HG03064 (cell line): ENCODE results near the gene OSTM1.

Source experiments
- ATAC-seq: cut with Tn5 transposase; IDR thresholded peaks from one replicate; pipeline ENCODE4 v1.9.1; 2021; ENCODE audit warnings: low read depth; ENCODE audit not compliant: unreplicated experiment

The OSTM1 gene, protein sequence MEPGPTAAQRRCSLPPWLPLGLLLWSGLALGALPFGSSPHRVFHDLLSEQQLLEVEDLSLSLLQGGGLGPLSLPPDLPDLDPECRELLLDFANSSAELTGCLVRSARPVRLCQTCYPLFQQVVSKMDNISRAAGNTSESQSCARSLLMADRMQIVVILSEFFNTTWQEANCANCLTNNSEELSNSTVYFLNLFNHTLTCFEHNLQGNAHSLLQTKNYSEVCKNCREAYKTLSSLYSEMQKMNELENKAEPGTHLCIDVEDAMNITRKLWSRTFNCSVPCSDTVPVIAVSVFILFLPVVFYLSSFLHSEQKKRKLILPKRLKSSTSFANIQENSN

DNA sequence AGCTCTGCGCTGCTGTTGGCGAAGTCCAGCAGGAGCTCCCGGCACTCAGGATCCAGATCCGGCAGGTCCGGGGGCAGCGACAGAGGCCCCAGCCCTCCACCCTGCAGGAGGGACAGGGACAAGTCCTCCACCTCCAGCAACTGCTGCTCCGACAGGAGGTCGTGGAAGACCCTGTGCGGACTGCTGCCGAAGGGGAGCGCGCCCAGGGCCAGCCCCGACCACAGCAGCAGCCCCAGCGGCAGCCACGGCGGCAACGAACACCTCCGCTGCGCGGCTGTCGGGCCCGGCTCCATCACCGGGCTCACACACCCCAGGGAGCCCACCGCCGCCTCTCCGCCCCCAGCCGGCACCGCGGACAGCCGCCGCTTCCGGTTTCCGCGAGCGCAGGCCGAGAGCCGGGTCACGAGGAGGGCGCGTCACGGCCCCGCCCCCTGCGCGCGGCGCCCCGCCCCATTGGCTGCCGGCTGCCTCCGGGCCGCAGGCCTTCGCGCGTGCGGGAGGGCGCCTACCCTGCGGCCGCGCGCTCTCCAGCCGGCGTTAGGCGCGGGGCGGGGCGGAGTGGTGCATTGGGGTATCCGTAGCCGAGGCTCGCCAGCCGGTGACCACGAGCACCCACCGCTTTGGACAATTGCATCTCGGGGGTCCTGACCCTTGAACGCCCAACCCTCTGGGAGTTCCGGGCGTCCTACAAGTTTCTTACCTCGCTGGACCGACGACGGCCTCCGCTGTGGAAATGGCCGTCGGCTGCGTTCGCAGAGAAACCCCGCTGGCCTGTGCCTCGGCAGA is at the start of gene OSTM1:
OSTM1 (minus strand) TSS at position 383 of the 786 bp plus-strand sequence; CDS start at position 293, 90 bp downstream.
- peak; percentile 94 for ATAC-seq

DNA sequence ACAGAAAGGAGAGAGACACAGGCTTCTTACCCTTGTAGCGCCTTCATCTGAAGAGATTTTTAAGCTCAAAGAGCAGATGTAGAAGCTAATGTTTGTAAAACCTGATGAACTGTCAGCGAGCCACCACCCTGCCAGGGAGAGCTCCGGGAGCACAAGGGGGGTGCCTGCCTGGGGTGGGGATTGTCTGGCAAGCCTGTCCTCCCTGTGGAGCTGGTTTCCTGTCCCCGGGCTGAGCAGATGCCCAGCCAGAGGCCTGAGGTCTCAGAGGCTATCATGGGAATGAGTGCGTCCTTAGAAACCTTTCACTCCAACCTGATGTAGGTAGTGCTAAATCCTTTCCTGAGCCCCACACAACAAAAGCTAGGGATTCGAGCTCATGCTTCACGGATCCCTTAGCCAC is 49.4 kb upstream of the OSTM1 start:
- ATAC-seq = no peak

DNA sequence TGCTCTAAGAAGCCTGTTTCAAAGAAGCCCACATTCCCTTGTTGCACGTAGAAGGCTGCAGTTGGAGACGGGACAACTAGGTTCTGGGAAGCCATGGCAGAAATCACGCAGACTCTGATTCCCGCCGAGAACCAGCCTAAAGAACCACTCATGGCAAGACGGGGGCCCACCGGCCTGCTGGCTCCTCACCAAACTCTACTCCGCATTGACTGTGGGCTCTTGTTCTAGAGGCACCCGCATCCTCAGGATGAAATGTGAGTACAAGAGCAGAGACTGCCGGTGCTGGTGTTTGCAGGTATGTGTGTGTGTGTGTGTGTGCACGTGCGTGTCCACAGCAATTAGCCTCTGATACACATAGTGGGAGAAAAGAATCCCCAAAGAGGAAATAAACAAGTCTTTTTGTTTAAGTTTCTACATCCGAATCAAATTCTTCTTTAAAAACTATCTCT is 49.0 kb upstream of the OSTM1 start:
- ATAC-seq = no peak

DNA sequence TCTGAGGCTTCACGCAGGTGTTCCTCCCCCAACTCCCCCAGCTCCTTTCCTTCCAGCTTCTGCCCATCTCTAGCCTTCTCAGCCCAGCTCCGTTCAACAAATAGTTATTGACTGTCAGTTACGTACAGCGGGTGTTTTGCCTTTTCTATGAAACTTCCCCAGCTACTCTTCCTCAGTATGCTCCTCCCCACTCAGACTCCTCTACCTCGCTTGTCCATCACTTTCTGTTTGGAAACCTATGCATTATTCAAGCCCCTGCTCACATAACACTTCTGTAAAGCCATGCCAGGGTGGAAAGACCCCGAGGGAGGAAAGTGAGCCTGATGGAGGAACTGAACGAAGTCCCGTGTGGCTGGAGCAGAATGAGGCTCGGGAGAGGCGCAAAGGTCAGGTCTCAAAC is 47.1 kb upstream of the OSTM1 start:
- ATAC-seq = no peak

- no peak for ATAC-seq
Observed at GRCh38 chr6:108120311-108120710, 45.8 kb upstream of the OSTM1 start.

DNA sequence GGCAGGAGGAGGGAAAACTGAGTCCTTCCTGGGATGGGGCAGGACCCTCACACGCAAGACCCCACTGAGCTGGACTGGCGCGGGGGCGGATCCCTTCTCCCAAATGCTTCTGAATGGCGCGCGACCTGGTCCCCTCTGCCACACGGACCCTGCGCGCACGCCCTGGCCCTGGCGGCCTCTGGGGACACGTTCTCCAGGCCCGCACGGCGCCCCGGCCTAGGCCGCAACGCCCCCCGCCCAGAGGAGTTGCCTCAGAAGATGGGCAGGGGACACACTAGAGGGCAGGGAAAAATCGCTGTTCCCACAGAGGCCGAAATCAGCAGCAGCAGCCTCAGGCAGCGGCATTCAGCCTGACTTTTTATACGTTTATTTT is 45.2 kb upstream of the OSTM1 start:
- ATAC-seq = no peak

DNA sequence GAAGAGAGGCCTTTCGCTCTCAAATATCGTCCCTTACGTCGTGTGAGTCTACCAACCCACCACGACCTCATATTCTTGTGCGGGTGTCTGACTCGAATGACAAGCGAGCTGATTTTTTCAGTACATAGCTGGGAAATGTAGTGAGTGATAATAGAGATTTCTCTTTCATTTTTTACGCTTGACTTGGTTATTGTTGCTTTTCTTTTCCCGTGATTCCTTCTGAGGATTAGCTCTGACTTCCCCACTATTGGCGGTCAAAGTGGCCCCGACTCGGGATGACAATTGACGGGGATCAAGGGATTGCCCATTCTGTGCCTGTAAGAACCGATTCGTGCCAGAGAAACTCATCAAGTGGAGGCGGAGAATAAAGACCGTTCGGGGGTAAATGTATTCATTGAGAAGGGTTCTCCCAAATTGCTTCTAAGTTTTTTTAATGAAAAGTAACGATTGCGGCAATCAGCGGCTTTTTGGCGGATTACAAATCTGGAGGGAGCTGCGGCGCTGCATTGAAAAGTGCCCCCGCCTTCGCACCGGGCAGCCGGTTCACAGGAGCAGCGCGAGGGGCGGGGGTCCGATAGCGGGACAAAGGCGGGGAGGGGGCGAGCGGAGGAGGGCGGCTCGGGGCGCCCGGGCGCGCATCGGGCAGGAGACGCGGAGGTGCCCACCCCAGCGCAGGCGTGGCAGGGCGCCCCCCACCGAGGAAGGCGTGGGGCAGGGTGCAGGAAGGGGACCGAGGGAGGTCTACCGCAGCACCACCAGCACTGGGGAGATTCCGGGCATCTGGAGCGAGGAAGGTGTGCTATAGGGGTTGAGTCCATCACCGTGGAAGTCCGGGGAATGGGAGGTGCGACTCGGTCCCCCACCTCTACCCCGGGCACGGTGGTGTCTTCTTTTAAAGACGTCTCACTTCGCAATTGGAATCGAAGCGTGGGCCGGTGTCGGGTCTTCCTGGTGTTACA is 44.5 kb upstream of the OSTM1 start:
- no peak for ATAC-seq

- ATAC-seq = no peak
Observed at GRCh38 chr6:108118359-108118724, 43.8 kb upstream of the OSTM1 start.

- ATAC-seq = no peak
Observed at GRCh38 chr6:108117427-108118358, 43.2 kb upstream of the OSTM1 start.

DNA sequence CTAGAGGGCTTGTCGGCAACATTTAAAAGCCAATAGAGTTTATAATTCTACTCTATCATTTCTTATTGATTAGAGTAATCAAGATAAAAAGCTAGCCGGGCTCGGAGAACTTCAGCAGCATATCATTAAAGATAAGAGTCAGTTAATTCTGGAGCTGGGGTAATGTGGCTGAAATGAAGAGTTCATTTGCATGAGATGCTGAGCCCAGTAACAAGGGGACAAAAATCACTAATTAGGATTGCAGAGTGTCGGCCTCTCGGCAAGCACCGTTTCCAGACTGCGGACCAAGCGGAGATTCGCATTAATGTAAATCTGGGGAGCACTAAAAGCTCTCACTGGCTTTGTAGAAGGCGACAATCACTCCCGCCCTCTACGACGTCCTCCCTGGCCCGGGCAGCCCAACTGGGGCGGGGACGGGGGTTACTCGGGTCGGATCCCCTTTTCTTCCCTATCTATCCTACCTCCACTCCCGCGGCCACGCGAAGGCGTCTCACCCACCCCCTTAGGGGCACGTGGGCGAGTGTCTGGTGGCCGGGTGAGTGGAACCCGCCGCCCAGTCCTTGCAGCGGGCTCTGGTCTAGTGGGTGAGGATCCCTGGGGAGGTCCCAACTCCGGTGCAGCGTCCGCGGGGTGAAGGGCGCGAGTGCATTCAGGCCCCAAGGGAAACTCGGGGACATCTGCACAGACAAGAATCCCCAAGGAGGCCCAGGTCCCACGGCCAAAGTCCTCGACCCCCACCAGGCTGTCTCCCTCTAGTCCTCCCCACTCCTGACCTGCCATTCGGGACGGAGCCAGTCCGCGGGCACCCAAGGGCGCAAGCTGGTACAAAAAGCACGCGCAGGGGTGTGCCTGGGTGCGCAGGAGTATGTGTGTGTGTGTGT is 42.2 kb upstream of the OSTM1 start:
- no peak for ATAC-seq

- no peak for ATAC-seq
Observed at GRCh38 chr6:108115598-108116058, 41.1 kb upstream of the OSTM1 start.

GRCh38 chr6:108114841-108115597 is 40.5 kb upstream of the OSTM1 start:
- ATAC-seq = no peak

- no peak for ATAC-seq
Observed at GRCh38 chr6:108113557-108114519, 39.3 kb upstream of the OSTM1 start.

GRCh38 chr6:108108374-108108773 is 33.8 kb upstream of the OSTM1 start:
- no peak for ATAC-seq

DNA sequence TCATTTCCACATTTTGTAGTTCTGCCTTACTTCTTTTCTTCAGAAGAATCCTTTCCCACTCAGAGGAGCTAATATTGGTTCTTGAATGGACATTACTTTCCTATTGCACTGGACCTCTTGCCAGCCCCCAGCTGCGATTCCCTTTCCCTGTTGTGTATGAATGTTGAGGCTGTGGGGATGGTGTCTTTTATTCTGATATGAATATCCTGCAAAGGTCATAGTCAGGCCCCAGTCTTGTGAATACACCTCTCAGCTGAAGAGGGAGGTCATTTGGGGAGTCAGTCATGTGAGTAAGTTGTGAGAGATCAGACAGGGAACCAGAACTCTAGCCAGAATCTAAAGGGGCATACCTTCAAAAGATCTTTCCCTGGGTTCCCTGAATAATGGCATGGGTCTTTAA is 32.6 kb upstream of the OSTM1 start:
- ATAC-seq = no peak

- no peak for ATAC-seq
Observed at GRCh38 chr6:108106694-108107093, 32.2 kb upstream of the OSTM1 start.

DNA sequence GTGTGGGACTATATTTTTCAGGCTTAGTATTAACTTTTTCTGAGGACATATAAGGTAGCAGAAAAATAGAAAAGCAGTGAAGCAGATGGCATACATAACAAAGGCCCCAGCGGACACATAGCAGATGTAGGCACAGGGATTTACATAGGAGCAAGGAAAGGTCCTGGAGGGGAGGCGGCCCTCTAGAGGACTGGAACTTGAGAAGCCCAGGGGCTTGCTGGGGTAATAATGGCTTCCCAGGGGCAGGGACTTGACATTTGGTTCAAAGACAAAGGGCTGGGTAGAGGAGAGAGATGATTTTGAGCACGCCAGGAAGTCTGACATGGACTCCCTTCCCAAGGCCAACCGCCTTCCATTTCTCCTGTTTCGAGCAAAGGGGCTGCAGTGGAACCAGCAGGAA is 31.7 kb upstream of the OSTM1 start:
- ATAC-seq = no peak
